Suprapubic skin (tissue), 4 donors: ENCODE measurements around the gene HHEX. TPM values are rescaled to one million over a fixed set of nuclear protein-coding genes. Genes with fewer than 3 reads are reported as not detected.

Experiments
- DNase-seq, 2 donors: peaks; one replicate each; pipeline ENCODE4 v3.0.0-alpha.2; 2019; ENCODE audit warnings: low spot score in 2 of 2
- H3K27ac ChIP-seq: fragments of 200-600 bp; sonication (generic); one replicate; pipeline ENCODE4 v1.5.1; 2019
- H3K27me3 ChIP-seq: fragments of 200-600 bp; sonication (generic); one replicate; pipeline ENCODE4 v1.5.1; 2019
- H3K36me3 ChIP-seq: fragments of 200-600 bp; sonication (generic); one replicate; pipeline ENCODE4 v1.5.1; 2019
- H3K4me1 ChIP-seq: fragments of 200-600 bp; sonication (generic); one replicate; pipeline ENCODE4 v1.5.1; 2019
- H3K4me3 ChIP-seq: fragments of 200-600 bp; sonication (generic); one replicate; pipeline ENCODE4 v1.5.1; 2019; ENCODE audit warnings: mild to moderate bottlenecking
- H3K9me3 ChIP-seq: fragments of 200-600 bp; sonication (generic); one replicate; pipeline ENCODE4 v1.5.1; 2019
- CTCF ChIP-seq, 2 donors: fragments of 200-600 bp in 1 of 2; fragments of 450-650 bp in 1 of 2; sonication (generic) in 1 of 2; IDR thresholded peaks; one replicate each; pipeline ENCODE4 v1.5.1; 2016 to 2019; ENCODE audit warnings: antibody characterized with exemption in 2 of 2, mild to moderate bottlenecking in 1 of 2, moderate library complexity in 1 of 2
- EP300 ChIP-seq: sonication (generic); formaldehyde crosslinking; IDR thresholded peaks from one replicate; pipeline ENCODE4 v1.6.1; 2017; ENCODE audit warnings: antibody characterized with exemption
- POLR2A ChIP-seq, 2 donors: fragments of 450-650 bp; IDR thresholded peaks; one replicate each; pipeline ENCODE4 v1.6.1; 2017; ENCODE audit warnings: antibody characterized with exemption in 2 of 2, mild to moderate bottlenecking in 2 of 2, moderate library complexity in 2 of 2
- POLR2AphosphoS5 ChIP-seq, 3 donors: sonication (generic); formaldehyde crosslinking; IDR thresholded peaks; one replicate each; pipeline ENCODE4 v1.6.1; 2017; ENCODE audit warnings: antibody characterized with exemption in 3 of 3
- WGBS: methylation state at CpG from one replicate; pipeline ENCODE4 v1.1.5; 2018; 5-methylcytosine and 5-hydroxymethylcytosine counted together
- total RNA-seq, 4 donors: library from RNA; depleted of rRNA; stranded (reverse); fragments of >200 nt; gene quantifications; one replicate each; pipeline ENCODE4 v1.1.0, GENCODE V29; 2016

Gene HHEX
- total RNA-seq, 4 donors from 2014 or later, result 1.3 to 5.6 (median 3.6) TPM

GRCh38 chr10:92692697-92693533 is 3.2 kb downstream of the HHEX start:
- no peak for DNase-seq
- 31% methylated on average over 7 of the region's 7 CpGs for WGBS
- Histone ChIP-seq H3K4me1 (peaks cover 29% of the 10 kb centered on the region), H3K4me3 (peak overlapping the region; percentile 52), H3K27me3 (peaks cover 86% of the 10 kb centered on the region), H3K9me3 (no peaks in the 10 kb centered on the region), H3K27ac (no peak overlapping the region), H3K36me3 (no peaks in the 10 kb centered on the region)
- no peak for TF ChIP-seq CTCF (IDR thresholded peaks at IDR 0.05)
- TF ChIP-seq POLR2AphosphoS5 (IDR thresholded peaks at IDR 0.05), result no peak
- TF ChIP-seq POLR2A (IDR thresholded peaks at IDR 0.05), result no peak
- TF ChIP-seq EP300, result no peak

GRCh38 chr10:92693534-92693893 is 3.8 kb downstream of the HHEX start:
- 59% methylated on average over 1 of the region's 1 CpG for WGBS
- peaks cover 29% of the 10 kb centered on the region for H3K4me1 ChIP-seq
- TF ChIP-seq POLR2A (IDR thresholded peaks at IDR 0.05), result no peak
- no peak for TF ChIP-seq EP300
- TF ChIP-seq POLR2AphosphoS5 (IDR thresholded peaks at IDR 0.05), result no peak
- TF ChIP-seq CTCF (IDR thresholded peaks at IDR 0.05), result no peak
- H3K4me3 ChIP-seq, result no peak overlapping the region
- no peak for DNase-seq
- peaks cover 88% of the 10 kb centered on the region for H3K27me3 ChIP-seq
- H3K9me3 ChIP-seq, result no peaks in the 10 kb centered on the region
- H3K36me3 ChIP-seq, result no peaks in the 10 kb centered on the region
- no peak overlapping the region for H3K27ac ChIP-seq

- H3K27ac ChIP-seq, result no peak overlapping the region
- DNase-seq, result no peak
- H3K4me3 ChIP-seq, result no peak overlapping the region
- H3K27me3 ChIP-seq, result peaks cover 86% of the 10 kb centered on the region
- no peak for TF ChIP-seq EP300
- TF ChIP-seq POLR2A (IDR thresholded peaks at IDR 0.05), result no peak
- no peak for TF ChIP-seq POLR2AphosphoS5 (IDR thresholded peaks at IDR 0.05)
- no peak for TF ChIP-seq CTCF (IDR thresholded peaks at IDR 0.05)
- no peaks in the 10 kb centered on the region for H3K36me3 ChIP-seq
- H3K4me1 ChIP-seq, result peaks cover 15% of the 10 kb centered on the region
- 22% methylated on average over 42 of the region's 61 CpGs for WGBS
- H3K9me3 ChIP-seq, result no peaks in the 10 kb centered on the region
These were observed 6.2 kb downstream of the HHEX start for GRCh38 chr10:92695679-92696605.

- WGBS, result 79% methylated on average over 7 of the region's 7 CpGs
These were observed 7.0 kb downstream of the HHEX start for GRCh38 chr10:92696606-92697383.

More at GRCh38 chr10:92696606-92697383, 7.0 kb downstream of the HHEX start:
- no peak overlapping the region for H3K4me3 ChIP-seq
- no peak for DNase-seq
- no peaks in the 10 kb centered on the region for H3K36me3 ChIP-seq
- peaks cover 83% of the 10 kb centered on the region for H3K27me3 ChIP-seq
- no peak overlapping the region for H3K27ac ChIP-seq
- H3K9me3 ChIP-seq, result no peaks in the 10 kb centered on the region
- TF ChIP-seq POLR2A (IDR thresholded peaks at IDR 0.05) (no peak), POLR2AphosphoS5 (IDR thresholded peaks at IDR 0.05) (no peak), CTCF (IDR thresholded peaks at IDR 0.05) (no peak), EP300 (no peak)
- peaks cover 15% of the 10 kb centered on the region for H3K4me1 ChIP-seq
